ENCODE data around the gene ATMIN.
A peak's percentile ranks its signal among the peaks of the same experiment; 100 is the strongest.

Gene ATMIN

GRCh38 chr16:81035398-81035974 lies at the start of gene ATMIN:
Gene ATMIN (plus strand): TSS chr16:81035842. CDS start chr16:81035871, 29 bp downstream.
- peak; percentile 90 for DNase-seq (ENCODE audit: low spot score)

- DNase-seq (ENCODE audit: low spot score) = no peak
These were observed 49.1 kb upstream of the ATMIN start for GRCh38 chr16:80986557-80986956.

GRCh38 chr16:80988756-80989155 lies 46.9 kb upstream of the ATMIN start:
- DNase-seq (ENCODE audit: low spot score) = no peak

GRCh38 chr16:80989801-80990200 lies 45.8 kb upstream of the ATMIN start:
- DNase-seq (ENCODE audit: low spot score) = no peak

GRCh38 chr16:80990577-80990976 lies 45.1 kb upstream of the ATMIN start:
- no peak for DNase-seq (ENCODE audit: low spot score)

- no peak for DNase-seq (ENCODE audit: low spot score)
These were observed 44.7 kb upstream of the ATMIN start for GRCh38 chr16:80990978-80991377.

GRCh38 chr16:80991792-80992430 lies 43.7 kb upstream of the ATMIN start:
- no peak for DNase-seq (ENCODE audit: low spot score)

- DNase-seq (ENCODE audit: low spot score) = no peak
These were observed 42.9 kb upstream of the ATMIN start for GRCh38 chr16:80992676-80993293.

GRCh38 chr16:80993307-80993706 lies 42.3 kb upstream of the ATMIN start:
- DNase-seq (ENCODE audit: low spot score) = no peak

- no peak for DNase-seq (ENCODE audit: low spot score)
These were observed 41.8 kb upstream of the ATMIN start for GRCh38 chr16:80993834-80994233.

GRCh38 chr16:80994451-80994850 lies 41.2 kb upstream of the ATMIN start:
- no peak for DNase-seq (ENCODE audit: low spot score)

- DNase-seq (ENCODE audit: low spot score) = no peak
These were observed 38.9 kb upstream of the ATMIN start for GRCh38 chr16:80996688-80997138.

- DNase-seq (ENCODE audit: low spot score) = no peak
These were observed 38.4 kb upstream of the ATMIN start for GRCh38 chr16:80997139-80997798.

GRCh38 chr16:80997964-80998620 lies 37.5 kb upstream of the ATMIN start:
- DNase-seq (ENCODE audit: low spot score) = no peak

- no peak for DNase-seq (ENCODE audit: low spot score)
These were observed 34.8 kb upstream of the ATMIN start for GRCh38 chr16:81000873-81001272.

- no peak for DNase-seq (ENCODE audit: low spot score)
These were observed 34.3 kb upstream of the ATMIN start for GRCh38 chr16:81001330-81001729.

GRCh38 chr16:81003064-81003463 lies 32.6 kb upstream of the ATMIN start:
- no peak for DNase-seq (ENCODE audit: low spot score)

- DNase-seq (ENCODE audit: low spot score) = no peak
These were observed 31.8 kb upstream of the ATMIN start for GRCh38 chr16:81003610-81004460.

GRCh38 chr16:81004646-81005353 lies 30.8 kb upstream of the ATMIN start:
- DNase-seq (ENCODE audit: low spot score) = no peak

GRCh38 chr16:81005610-81006161 lies 30.0 kb upstream of the ATMIN start:
- DNase-seq (ENCODE audit: low spot score) = no peak
